Right kidney (tissue), 1 donor: ENCODE data around the gene CHRM1.

Experiments used
- DNase-seq: peaks from one replicate; pipeline ENCODE4 v3.0.0-alpha.2; 2016

CHRM1 gene

DNA sequence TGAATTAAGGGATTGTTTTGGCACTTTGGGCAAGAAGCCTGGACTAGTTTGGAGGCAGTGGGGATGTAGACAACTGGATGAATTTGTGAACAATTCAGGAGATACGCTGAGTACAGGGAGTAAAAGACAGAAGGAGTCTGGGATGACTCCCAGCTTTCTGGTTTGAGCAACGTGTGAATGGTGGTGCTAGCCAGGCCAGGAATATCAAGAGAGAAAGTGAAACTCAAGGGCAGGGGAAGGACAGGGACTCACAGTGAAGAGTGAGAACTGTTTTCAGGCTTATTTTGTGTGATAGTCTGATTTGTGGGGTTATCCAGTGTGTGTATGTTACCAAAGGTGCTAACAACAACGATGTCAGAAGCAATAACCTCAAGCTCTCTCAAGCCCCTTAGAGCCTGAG lies 15.9 kb downstream of the CHRM1 start:
- no peak for DNase-seq

GRCh38 chr11:62902932-62903331 lies 18.2 kb downstream of the CHRM1 start:
- DNase-seq, result no peak

GRCh38 chr11:62898027-62898426 lies 23.1 kb downstream of the CHRM1 start:
- no peak for DNase-seq

GRCh38 chr11:62897311-62897710 lies 23.9 kb downstream of the CHRM1 start:
- no peak for DNase-seq

DNA sequence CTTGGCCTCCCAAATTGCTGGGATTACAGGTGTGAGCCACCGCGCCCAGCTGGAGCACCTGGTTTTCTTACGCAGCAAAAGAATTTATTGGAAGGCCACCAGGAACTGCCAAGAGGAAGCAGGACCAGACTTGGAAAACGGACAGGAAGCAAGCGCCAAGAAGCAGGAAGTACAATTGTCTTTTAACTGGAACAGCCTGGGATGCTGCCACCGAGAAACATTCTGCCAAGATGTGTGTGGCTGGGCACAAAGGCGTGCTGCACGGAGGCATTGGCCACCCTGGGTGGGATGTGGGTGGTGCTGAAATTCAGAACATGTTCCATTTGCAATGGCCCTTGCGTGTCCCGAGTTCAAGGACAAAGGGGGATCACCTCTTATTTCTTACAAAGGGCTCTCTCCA lies 25.1 kb downstream of the CHRM1 start:
- no peak for DNase-seq

- no peak for DNase-seq
Measured at GRCh38 chr11:62895501-62895900, 25.7 kb downstream of the CHRM1 start.

DNA sequence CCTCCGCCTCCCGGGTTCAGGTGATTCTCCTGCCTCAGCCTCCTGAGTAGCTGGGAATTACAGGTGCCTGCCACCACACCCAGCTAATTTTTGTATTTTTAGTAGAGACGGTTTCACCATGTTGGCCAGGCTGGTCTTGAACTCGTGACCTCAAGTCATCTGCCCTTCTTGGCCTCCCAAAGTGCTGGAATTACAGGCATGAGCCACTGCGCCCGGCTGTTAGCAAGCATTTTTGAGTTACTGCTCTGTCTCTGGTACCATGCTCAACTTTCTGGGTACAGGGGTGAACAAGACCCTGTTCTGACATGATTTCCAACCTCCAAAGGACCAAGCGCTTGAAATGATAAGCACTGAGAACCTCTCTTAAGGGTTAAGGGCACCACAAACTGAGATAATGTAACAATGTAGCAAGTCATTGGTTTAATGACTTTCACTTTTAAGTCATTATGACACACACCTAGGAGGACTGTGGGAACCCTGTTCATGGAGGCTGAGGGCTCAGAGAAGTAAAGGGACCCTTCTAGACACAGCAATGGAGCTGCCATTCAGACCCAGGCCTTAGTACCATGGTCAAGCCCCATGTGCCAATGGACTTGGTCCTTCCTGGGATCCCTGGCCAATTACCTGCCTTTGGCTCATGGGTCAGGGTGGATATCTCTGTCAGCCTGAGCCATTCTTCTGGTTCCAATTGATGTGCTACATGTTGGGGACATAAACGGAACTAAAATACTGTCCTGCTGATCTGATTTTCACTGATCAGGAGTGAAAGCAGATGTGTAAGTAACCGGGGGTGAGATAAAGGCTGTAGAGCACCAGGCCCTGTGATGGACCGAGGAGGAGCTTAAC lies 28.9 kb downstream of the CHRM1 start:
- DNase-seq, result no peak

GRCh38 chr11:62889484-62890437 lies 31.4 kb downstream of the CHRM1 start:
- peak; percentile 32 for DNase-seq

GRCh38 chr11:62889126-62889483 lies 32.1 kb downstream of the CHRM1 start:
- DNase-seq, result no peak

DNA sequence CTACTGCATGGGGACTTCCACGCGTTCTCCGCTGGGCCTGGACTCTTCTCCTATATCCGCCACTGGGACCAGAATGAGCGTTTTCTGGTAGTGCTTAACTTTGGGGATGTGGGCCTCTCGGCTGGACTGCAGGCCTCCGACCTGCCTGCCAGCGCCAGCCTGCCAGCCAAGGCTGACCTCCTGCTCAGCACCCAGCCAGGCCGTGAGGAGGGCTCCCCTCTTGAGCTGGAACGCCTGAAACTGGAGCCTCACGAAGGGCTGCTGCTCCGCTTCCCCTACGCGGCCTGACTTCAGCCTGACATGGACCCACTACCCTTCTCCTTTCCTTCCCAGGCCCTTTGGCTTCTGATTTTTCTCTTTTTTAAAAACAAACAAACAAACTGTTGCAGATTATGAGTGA lies 32.8 kb downstream of the CHRM1 start:
- DNase-seq, result no peak

- no peak for DNase-seq
Measured at GRCh38 chr11:62885137-62885750, 35.9 kb downstream of the CHRM1 start.

DNA sequence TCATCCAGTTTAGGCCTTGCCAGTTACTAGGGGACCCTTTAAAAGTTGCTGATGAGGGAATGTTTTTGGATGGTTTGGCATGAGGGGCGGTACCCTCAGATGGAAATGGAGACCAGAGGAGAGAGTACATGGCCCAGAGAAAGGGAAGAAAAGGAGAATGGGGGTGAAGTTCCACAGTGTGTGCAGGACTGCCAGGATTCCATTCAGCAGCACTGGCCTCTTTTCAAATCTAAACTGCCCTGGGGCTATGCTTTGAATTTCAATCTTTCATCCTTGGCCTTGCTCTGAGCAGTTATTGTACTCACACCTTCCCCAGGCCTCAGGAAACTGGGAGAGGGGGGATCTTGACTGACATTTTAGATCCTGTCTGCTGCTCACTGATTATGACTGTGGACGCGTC lies 37.5 kb downstream of the CHRM1 start:
- DNase-seq, result no peak

DNA sequence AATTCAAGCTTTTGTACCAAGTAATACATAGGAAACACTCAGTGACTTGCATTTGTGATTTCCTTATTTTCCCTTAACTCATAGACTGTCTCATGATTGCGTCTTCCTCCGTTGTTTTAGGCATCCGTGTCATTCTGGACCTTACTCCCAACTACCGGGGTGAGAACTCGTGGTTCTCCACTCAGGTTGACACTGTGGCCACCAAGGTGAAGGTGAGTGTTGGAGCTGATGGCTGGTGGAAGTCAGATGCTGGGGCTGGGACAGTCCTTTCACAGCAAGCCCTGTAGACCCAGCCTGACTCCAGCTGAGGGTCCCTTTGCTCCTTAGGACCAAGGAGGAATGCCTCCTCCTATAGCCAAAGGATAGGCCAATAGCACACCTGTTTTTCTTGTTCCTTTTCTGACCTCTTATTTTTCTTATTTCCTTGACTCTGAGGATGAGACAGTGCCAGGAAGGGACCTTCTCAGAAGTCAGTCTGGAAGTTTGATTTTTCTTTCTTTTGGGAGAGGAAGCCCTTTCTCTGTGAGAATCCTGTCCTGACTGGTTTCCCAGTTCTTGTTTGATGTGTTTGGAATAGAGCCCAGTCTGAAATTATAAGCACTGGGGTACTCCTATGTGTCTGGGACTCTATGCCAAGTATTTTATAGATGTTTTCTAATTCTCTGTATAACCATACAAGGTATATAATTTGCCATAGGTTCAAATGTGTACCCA lies 38.2 kb downstream of the CHRM1 start:
- no peak for DNase-seq

DNA sequence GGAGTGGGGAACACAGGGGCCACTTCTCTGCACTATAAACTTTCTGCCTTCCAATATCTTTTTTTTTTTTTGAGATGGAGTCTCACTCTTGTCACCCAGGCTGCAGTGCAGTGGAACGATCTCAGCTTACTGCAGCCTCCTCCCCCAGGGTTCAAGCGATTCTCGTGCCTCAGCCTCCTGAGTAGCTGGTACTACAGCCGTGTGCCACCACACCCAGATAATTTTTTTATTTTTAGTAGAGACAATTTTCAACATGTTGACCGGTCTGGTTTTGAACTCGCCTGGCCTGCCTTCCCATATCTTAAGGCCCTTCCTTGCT lies 38.8 kb downstream of the CHRM1 start:
- no peak for DNase-seq

GRCh38 chr11:62881579-62882430 lies 39.4 kb downstream of the CHRM1 start:
- peak; percentile 66 for DNase-seq

- DNase-seq, result peak; percentile 99
Measured at GRCh38 chr11:62880803-62881578, 40.2 kb downstream of the CHRM1 start, which contains the start of gene SLC3A2. SLC3A2 (plus strand) TSS chr11:62880896; CDS start chr11:62881024, 128 bp downstream.

- peak; percentile 84 for DNase-seq
Measured at GRCh38 chr11:62880231-62880802, 40.8 kb downstream of the CHRM1 start.

- DNase-seq, result no peak
Measured at GRCh38 chr11:62879235-62879978, 41.8 kb downstream of the CHRM1 start.

DNA sequence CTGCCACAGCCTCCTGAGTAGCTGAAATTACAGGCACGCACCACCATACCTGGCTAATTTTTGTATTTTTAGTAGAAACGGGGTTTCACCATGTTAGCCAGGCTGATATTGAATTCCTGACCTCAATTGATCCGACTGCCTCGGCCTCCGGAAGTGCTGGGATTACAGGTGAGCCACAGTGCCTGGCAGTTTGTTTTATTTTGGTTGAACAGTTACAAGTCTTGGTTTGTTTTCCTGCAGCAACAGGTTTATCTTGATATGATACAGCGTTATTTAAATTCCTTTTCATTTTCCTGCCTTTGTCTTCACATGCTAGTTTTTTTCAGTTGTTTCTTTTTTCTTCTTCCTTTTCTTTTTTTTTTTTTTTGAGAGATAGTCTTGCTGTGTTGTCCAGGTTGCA lies 44.5 kb downstream of the CHRM1 start:
- no peak for DNase-seq
